Measurements from ENCODE around the gene DNAJC21.

DNA sequence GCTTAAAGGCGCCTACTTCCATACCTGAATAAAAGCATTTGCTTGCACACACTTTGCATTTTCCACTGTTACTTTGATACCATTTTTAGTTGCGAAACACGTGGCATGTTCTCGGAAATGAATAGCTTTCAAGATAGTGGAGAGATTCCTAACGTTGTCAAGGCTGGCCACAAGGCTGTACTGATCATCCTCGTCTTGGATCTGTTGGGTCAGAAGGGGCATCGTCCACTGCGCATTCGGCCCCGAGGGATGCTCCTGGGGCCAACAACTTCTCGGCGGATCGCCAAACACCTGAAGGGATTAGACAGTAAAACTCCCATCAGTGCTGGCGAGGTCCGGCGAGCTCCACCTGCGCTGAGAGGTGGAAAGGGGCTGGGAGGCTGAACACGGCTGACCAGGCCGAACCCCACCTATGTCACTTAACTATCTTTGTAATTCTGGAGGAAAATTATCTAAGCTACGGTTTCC lies 14.7 kb upstream of the DNAJC21 start:
- no peak for TF ChIP-seq POLR2A (IDR thresholded peaks at IDR 0.05)
- TF ChIP-seq, protein P1, sequence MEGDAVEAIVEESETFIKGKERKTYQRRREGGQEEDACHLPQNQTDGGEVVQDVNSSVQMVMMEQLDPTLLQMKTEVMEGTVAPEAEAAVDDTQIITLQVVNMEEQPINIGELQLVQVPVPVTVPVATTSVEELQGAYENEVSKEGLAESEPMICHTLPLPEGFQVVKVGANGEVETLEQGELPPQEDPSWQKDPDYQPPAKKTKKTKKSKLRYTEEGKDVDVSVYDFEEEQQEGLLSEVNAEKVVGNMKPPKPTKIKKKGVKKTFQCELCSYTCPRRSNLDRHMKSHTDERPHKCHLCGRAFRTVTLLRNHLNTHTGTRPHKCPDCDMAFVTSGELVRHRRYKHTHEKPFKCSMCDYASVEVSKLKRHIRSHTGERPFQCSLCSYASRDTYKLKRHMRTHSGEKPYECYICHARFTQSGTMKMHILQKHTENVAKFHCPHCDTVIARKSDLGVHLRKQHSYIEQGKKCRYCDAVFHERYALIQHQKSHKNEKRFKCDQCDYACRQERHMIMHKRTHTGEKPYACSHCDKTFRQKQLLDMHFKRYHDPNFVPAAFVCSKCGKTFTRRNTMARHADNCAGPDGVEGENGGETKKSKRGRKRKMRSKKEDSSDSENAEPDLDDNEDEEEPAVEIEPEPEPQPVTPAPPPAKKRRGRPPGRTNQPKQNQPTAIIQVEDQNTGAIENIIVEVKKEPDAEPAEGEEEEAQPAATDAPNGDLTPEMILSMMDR (IDR thresholded peaks at IDR 0.05): no peak

All from testis (tissue), 2 donors.